Measurements from ENCODE around the gene CDC42EP4.
"Not testable (repeated sequence)": the region's sequence is repeated elsewhere in the genome, so short reads cannot be mapped to it uniquely, and the experiment has no call there.

CDC42EP4 gene

GRCh38 chr17:73342541-73343167, 30.9 kb upstream of the CDC42EP4 start:
- DNase-seq = no peak

- no peak for DNase-seq
These were observed 30.3 kb upstream of the CDC42EP4 start for GRCh38 chr17:73342050-73342522.

- DNase-seq = no peak
These were observed 29.7 kb upstream of the CDC42EP4 start for GRCh38 chr17:73341350-73342049.

GRCh38 chr17:73340093-73340596, 28.3 kb upstream of the CDC42EP4 start:
- DNase-seq = no peak

- no peak for DNase-seq
These were observed 26.9 kb upstream of the CDC42EP4 start for GRCh38 chr17:73338566-73339197.

GRCh38 chr17:73338050-73338521, 26.3 kb upstream of the CDC42EP4 start:
- DNase-seq = no peak

- DNase-seq = no peak
These were observed 25.5 kb upstream of the CDC42EP4 start for GRCh38 chr17:73337330-73337710.

- DNase-seq = no peak
These were observed 24.9 kb upstream of the CDC42EP4 start for GRCh38 chr17:73336408-73337329.

GRCh38 chr17:73335591-73336407, 24.0 kb upstream of the CDC42EP4 start:
- DNase-seq = no peak

GRCh38 chr17:73334771-73335513, 23.1 kb upstream of the CDC42EP4 start:
- DNase-seq = no peak

GRCh38 chr17:73333445-73333844, 21.6 kb upstream of the CDC42EP4 start:
- DNase-seq = not testable (repeated sequence)

GRCh38 chr17:73331060-73331459, 19.3 kb upstream of the CDC42EP4 start:
- DNase-seq = no peak

GRCh38 chr17:73327676-73328075, 15.9 kb upstream of the CDC42EP4 start:
- DNase-seq = no peak

- no peak for DNase-seq
These were observed 13.7 kb upstream of the CDC42EP4 start for GRCh38 chr17:73325527-73325842.

- DNase-seq = no peak
These were observed 13.1 kb upstream of the CDC42EP4 start for GRCh38 chr17:73324711-73325526.

GRCh38 chr17:73324160-73324475, 12.3 kb upstream of the CDC42EP4 start:
- DNase-seq = no peak

GRCh38 chr17:73323409-73324159, 11.8 kb upstream of the CDC42EP4 start:
- DNase-seq = no peak

GRCh38 chr17:73320601-73321264, 8.9 kb upstream of the CDC42EP4 start:
- DNase-seq = no peak

- no peak for DNase-seq
These were observed 8.0 kb upstream of the CDC42EP4 start for GRCh38 chr17:73319766-73320165.

Data from activated naive CD4-positive, alpha-beta T cell treated with anti-CD3 and anti-CD28 coated beads, Interleukin-2, amount 50 U/mL, for 16 hours (primary cell).